ENCODE measurements around the gene MPZL1. TPM values are rescaled to one million over a fixed set of nuclear protein-coding genes. Genes with fewer than 3 reads are reported as not detected.
A peak's percentile ranks its signal among the peaks of the same experiment; 100 is the strongest.

MPZL1 gene
- polyA plus RNA-seq, 3 donors = 23.1 to 63.6 (median 61.8) TPM

DNA sequence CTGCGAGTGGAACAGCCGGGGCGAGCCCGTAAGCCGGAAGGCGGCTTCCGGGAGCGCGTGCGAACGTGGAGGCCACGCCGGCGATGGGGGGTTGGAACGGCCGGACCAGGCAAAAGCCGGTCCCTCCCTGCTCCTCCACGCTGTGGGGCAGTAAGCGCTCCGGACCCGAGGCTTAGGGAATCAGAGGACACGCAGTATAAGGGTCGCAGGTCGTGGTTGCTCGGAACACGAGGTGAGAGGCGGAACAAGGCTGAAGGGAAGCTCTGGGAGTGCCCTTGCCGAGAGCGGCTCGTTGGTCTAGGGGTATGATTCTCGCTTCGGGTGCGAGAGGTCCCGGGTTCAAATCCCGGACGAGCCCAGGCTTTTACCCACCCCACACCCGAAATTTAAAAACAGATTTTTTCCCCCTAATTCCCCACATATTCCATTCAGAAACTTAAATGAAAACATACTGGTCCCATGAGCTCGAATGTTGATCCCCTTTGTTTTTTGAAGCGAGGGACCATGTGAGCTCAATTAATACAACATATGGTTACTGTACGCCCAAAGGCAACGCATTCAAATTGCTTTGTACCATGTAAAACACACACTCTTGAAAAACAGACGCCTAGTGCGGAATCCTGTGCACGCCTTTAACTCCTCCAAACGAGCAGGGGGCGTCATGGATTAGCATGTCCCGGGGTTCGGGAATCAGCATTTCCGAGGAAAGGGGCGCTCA is 7.2 kb upstream of the MPZL1 start:
- H3K9ac ChIP-seq (ENCODE audit: insufficient read depth, low read length, poor library complexity, severe bottlenecking) = peak overlapping the region; percentile 65
- no peaks in the 10 kb centered on the region for H3K27me3 ChIP-seq (ENCODE audit: control insufficient read depth in 2 of 2, insufficient read depth in 2 of 2, low read length in 2 of 2)
- H3K4me1 ChIP-seq (ENCODE audit: control insufficient read depth in 1 of 2, insufficient read depth in 2 of 2, low read length in 2 of 2) = peaks cover 23 to 40% of the 10 kb centered on the region in 2 donors
- TF ChIP-seq, protein P1, sequence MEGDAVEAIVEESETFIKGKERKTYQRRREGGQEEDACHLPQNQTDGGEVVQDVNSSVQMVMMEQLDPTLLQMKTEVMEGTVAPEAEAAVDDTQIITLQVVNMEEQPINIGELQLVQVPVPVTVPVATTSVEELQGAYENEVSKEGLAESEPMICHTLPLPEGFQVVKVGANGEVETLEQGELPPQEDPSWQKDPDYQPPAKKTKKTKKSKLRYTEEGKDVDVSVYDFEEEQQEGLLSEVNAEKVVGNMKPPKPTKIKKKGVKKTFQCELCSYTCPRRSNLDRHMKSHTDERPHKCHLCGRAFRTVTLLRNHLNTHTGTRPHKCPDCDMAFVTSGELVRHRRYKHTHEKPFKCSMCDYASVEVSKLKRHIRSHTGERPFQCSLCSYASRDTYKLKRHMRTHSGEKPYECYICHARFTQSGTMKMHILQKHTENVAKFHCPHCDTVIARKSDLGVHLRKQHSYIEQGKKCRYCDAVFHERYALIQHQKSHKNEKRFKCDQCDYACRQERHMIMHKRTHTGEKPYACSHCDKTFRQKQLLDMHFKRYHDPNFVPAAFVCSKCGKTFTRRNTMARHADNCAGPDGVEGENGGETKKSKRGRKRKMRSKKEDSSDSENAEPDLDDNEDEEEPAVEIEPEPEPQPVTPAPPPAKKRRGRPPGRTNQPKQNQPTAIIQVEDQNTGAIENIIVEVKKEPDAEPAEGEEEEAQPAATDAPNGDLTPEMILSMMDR (IDR thresholded peaks at IDR 0.05) = no peak
- peak overlapping the region; percentile 90 for H2AFZ ChIP-seq (ENCODE audit: insufficient read depth, low read depth, low read length, poor library complexity, severe bottlenecking)
- Mint-ChIP-seq H3K27me3 (ENCODE audit: low read depth in 3 of 3) (peaks cover 14 to 15% (median 14%) of the 10 kb centered on the region in 3 donors), H3K9me3 (no peaks in the 10 kb centered on the region), H3K4me1 (peaks cover 37% of the 10 kb centered on the region), H3K27ac (peak overlapping the region; percentile 25 to 85 (median 60)), H3K4me3 (peak overlapping the region; percentile 93 to 95), H3K36me3 (no peaks in the 10 kb centered on the region)
- under 1% methylated on average over 38 of the region's 50 CpGs for WGBS (ENCODE audit: insufficient coverage)
- H3K79me2 ChIP-seq (ENCODE audit: insufficient read depth, low read length) = no peaks in the 10 kb centered on the region
- intact Hi-C loops (cut with micrococcal nuclease) = no loop called here
- peak overlapping the region in 1 of 2 donors; percentile 5 for H3K27ac ChIP-seq (ENCODE audit: low read depth in 1 of 2, low read length in 2 of 2)
- peak overlapping the region; percentile 66 to 95 (median 87) for H3K4me3 ChIP-seq (replicated peaks in 1 of 3; ENCODE audit: low read depth in 2 of 3, low read length in 3 of 3)
- H3K4me2 ChIP-seq (replicated peaks; ENCODE audit: extremely low read depth, low read length, poor library complexity, severe bottlenecking) = peak overlapping the region; percentile 94
- no peaks in the 10 kb centered on the region for H4K20me1 ChIP-seq (ENCODE audit: insufficient read depth, low read length)
- H3K9me3 ChIP-seq (replicated peaks in 1 of 2; ENCODE audit: control insufficient read depth in 1 of 2, insufficient read depth in 1 of 2, low read length in 2 of 2) = no peaks in the 10 kb centered on the region
- peak; percentile 82 to 86 (median 83) for DNase-seq
- no peaks in the 10 kb centered on the region for H3K36me3 ChIP-seq (replicated peaks in 1 of 2; ENCODE audit: control insufficient read depth in 1 of 2, insufficient read depth in 2 of 2, low read length in 2 of 2)

DNA sequence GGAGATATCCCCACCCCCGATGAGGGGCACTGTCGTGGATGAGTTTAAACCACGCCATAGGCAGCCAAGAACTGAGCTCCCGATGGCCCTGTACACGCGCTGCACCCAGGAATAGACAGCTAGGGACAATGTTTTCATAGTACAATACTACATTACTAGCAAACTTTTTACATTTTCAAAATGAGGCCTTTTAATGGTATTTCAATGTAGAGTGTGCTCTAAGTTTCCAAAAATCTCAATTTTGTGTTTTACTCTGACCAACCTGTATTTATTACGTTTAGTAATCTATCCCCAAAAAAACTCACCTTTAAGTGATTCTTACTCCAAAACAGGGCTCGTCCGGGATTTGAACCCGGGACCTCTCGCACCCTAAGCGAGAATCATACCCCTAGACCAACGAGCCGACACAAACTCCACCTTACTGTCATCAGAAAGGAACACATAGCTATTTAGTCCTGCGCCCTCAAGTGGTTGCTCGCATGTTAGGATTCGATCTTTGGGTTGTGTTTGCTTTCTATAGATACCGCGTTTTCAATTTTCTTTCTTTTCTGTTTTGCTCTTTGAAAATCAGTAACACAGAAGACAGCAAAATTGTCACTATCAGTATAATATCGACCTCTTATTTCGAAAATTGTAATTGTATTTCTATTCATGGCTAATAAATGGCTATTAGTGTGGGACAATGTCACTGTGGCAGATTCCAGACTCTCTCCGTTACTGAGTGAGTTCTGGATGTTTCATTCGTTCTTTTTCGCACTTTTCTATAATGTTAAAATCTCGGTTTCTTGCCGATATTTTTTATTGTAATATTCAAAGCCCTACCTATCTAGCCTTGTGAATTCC is 6.4 kb upstream of the MPZL1 start:
- Mint-ChIP-seq H3K4me1 (peaks cover 42% of the 10 kb centered on the region), H3K27me3 (ENCODE audit: low read depth in 3 of 3) (peaks cover 14 to 15% (median 14%) of the 10 kb centered on the region in 3 donors), H3K9me3 (peaks cover 0 to 1% (median 0%) of the 10 kb centered on the region in 7 donors), H3K4me3 (peak overlapping the region; percentile 93 to 95), H3K27ac (peak overlapping the region; percentile 45 to 85 (median 61)), H3K36me3 (no peaks in the 10 kb centered on the region)
- Histone ChIP-seq H3K4me1 (ENCODE audit: control insufficient read depth in 1 of 2, insufficient read depth in 2 of 2, low read length in 2 of 2) (peaks cover 29 to 46% of the 10 kb centered on the region in 2 donors), H2AFZ (ENCODE audit: insufficient read depth, low read depth, low read length, poor library complexity, severe bottlenecking) (peak overlapping the region; percentile 90), H3K9me3 (replicated peaks in 1 of 2; ENCODE audit: control insufficient read depth in 1 of 2, insufficient read depth in 1 of 2, low read length in 2 of 2) (no peaks in the 10 kb centered on the region), H3K36me3 (replicated peaks in 1 of 2; ENCODE audit: control insufficient read depth in 1 of 2, insufficient read depth in 2 of 2, low read length in 2 of 2) (no peaks in the 10 kb centered on the region), H3K4me2 (replicated peaks; ENCODE audit: extremely low read depth, low read length, poor library complexity, severe bottlenecking) (peak overlapping the region; percentile 94), H3K9ac (ENCODE audit: insufficient read depth, low read length, poor library complexity, severe bottlenecking) (peak overlapping the region; percentile 22), H3K27ac (ENCODE audit: low read depth in 1 of 2, low read length in 2 of 2) (peak overlapping the region in 1 of 2 donors; percentile 5), H3K27me3 (ENCODE audit: control insufficient read depth in 2 of 2, insufficient read depth in 2 of 2, low read length in 2 of 2) (no peaks in the 10 kb centered on the region), H3K79me2 (ENCODE audit: insufficient read depth, low read length) (no peaks in the 10 kb centered on the region), H3K4me3 (replicated peaks in 1 of 3; ENCODE audit: low read depth in 2 of 3, low read length in 3 of 3) (peak overlapping the region; percentile 66 to 95 (median 87)), H4K20me1 (ENCODE audit: insufficient read depth, low read length) (no peaks in the 10 kb centered on the region)
- DNase-seq = peak; percentile 83 to 90 (median 87)
- TF ChIP-seq, protein P1 (IDR thresholded peaks at IDR 0.05) = peak; percentile 85
- 0% methylated on average over 12 of the region's 26 CpGs for WGBS (ENCODE audit: insufficient coverage)
- intact Hi-C loops (cut with micrococcal nuclease) = no loop called here
